Muscle of arm (tissue), 12 donors: ENCODE measurements around the gene PTCH1. TPM values are rescaled to one million over a fixed set of nuclear protein-coding genes. Genes with fewer than 3 reads are reported as not detected.

Experiments
- DNase-seq: peaks from one replicate; pipeline ENCODE4 v3.0.0-alpha.2; 2013
- polyA plus RNA-seq, 12 donors: library from polyadenylated mRNA; unstranded; fragments of 120-200 nt; gene quantifications; one replicate each; pipeline ENCODE4 v1.2.1, GENCODE V29; 2013; ENCODE audit not compliant: insufficient read length in 12 of 12

The PTCH1 gene
- polyA plus RNA-seq, 12 donors, result 5.2 to 141 (median 8.8) TPM; not detected in 1

DNA sequence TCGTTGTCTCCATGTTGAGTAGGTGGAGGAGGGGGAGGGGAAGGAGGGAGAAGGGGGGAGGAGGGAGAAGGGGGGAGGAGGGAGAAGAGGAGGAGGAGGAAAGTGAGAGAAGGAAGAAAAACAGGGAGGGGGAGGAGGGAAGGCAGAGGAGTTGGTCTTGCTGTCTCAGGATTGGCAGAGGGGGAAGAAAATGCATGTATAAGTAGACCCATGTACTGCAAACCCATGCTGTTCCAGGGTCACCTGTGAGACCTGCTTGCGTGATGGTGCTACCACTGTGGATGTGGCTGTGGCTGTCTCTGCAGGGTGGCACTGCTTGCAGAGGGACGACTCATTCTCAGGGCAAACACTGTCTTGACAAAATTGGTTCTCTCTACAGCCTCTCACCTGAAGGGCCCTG is 76.3 kb downstream of the PTCH1 start:
- no peak for DNase-seq

DNA sequence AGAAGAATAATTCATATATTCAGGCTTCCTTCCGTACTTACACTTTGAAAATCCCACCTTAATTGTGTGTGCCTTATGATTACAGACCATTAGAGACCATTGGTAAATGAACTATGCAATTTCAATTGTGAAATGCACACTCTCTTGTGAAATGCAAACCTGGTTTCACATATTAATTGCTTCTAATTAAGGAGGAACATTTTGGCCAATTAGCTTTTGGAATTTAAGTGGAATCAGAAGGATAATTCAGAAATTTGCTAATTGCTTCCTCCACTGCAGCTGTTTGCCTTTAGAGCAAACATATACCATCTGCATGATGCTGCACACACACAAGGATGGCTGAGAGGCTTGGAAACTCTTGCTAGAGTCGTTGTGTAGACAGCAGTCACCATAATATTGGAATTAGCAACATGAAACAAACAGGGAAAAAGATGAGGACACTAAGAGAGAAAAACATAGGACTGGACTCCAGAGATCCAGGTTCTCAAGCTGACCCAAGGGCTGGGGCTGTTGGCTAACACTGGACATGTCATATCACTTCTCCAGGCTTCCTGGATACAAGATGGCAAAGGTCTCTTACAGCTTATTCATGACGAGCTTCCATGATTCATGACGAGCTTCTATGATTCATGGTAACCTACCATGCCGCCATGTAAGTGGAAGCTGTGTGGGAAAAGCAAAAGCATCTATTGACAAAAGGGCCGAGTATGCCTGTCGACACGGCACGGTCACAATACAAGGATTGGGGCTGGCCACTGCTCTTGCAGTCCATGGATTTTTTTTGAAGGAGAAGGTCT is 78.0 kb downstream of the PTCH1 start:
- DNase-seq, result no peak

DNA sequence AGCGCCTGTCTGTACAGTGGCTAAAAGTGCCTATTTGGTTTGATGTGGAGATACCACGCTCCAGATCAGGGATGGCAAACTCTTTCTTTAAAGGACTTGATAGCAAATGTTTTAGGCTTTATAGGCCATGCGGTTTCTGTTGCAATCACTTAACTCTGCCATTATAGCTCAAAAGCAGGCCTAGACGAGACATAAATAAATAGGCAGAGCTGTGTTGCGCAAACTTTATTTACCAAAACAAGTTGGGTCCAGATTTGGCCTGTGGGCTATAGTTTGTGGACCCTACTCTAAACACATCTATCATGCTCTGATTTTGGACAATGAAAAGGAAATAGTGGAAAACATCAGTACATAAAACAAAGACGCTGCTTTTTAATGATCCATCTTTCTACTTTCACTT is 79.2 kb downstream of the PTCH1 start:
- DNase-seq, result no peak

DNA sequence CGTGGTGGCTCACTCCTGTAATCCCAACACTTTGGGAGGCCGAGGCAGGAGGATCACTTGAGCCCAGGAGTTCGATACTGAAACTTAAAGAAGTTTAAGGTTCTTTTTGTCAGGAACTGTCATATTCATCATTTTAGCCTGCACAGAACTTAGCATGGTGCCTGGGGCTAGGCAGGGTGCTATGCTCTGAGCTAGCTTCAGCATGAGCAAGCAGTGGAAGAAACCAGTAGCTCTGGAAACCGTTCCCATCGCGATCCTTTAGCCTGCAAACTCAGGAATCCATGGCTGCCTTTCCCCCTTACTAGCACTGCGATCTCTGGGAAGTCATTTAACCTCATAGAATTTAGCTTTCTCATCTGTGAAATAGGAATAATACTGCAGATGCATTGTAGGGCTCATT is 80.4 kb downstream of the PTCH1 start:
- DNase-seq, result no peak

DNA sequence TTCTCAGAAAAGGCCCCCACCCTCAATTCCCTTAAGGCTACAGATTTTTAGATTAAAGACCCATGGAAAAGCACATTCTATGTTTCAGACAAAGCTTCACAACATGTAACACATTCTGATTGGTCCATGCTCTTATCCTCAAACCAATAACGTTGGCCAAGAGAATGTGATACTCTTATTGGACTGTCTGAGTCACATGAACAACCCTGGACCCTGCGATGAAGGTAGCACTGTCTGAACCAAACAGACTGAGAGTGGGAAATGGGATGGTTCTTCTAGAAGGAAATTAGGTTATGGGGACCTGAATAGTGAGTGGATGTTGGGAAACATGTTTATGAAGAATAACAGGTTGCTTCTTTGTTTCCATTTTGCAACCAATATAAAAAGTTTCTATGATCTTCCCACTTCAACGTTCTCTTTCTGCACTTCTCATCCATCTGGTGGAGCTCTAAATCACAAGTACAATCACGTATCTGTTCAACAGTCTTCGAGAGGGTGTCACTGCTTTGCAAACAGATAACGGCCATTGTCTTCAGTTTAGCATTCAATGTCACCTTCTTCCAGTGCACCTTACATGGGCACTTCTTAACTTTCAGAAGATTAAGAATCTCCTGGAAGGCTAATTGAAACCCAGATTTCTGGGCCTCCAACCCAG is 81.6 kb downstream of the PTCH1 start:
- DNase-seq, result no peak

DNA sequence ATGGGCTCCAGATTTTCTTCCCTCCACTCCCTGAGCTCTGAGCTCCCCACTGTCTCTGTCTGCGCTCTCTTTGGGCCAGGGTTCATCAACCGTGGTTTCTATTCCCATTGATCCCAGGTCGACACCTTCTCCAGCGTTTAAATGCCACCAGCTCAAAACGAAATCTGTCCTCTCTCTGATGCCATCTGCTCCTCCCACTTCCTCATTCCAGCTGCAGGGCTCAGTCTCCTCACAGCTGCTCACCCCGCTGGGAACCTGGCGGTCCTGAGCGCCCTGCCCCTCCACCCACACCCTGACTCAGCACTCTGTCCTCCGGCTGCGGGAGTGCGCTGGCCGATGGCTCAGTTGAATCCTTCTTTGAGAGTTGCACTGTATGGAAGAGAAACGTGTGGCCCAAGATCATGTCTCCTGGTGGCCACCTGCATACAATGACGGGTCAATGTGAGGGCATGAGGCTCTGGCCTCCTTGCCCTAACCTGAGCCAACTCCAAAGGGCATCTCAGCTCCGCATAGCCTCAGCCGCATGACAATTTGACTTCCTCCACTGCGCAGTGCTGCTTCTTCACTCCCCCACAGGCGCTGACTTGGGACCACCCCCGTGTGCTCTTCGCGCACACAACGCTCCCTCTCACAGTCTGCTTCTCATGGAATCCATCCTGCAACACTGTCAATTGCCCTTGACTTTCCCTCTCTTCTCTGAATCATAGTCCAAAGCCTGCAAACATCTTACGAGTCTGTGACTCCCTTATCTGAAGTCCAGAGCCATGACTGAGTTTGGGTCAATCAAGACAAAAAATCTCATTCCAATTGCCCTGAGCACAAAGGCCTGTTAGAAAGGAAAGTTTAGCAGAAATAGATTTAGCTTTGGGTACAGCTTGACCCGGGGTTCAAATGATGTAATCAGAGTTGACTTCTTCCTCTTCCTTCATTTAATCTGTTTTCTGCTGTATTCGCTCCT is 82.4 kb downstream of the PTCH1 start:
- no peak for DNase-seq

DNA sequence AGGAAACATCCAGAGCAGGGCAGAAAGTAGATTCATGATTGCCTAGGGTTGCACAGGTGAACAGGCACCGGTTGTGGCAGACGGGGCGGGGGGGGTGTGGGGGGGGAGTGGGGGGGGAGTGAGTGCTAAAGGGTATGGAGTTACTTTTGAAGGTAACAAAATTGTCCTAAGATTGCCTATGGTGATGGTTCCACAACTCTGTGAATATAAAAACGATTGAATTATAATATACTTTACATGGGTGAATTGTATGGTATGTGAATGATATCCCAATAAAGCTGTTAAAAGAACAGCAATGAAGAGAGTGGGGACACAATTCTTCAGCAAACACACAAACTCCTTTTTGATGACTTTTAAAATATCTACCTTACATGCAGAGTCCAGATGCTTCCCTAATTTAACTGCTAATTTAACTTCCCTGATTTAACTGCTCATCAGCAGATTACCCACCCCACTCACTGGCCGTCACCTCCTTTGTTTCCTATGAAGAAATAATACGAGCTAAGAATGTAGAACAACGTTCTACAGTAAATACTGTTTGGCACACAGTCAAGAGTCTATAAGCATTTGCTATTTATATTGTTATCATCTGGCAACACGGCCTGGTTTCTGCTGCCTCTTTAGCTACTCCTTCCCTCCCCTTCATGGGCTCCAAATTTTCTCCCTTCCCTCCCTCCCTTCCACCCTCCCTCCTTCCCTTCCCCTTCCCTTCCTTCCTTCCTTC is 83.5 kb downstream of the PTCH1 start:
- no peak for DNase-seq

DNA sequence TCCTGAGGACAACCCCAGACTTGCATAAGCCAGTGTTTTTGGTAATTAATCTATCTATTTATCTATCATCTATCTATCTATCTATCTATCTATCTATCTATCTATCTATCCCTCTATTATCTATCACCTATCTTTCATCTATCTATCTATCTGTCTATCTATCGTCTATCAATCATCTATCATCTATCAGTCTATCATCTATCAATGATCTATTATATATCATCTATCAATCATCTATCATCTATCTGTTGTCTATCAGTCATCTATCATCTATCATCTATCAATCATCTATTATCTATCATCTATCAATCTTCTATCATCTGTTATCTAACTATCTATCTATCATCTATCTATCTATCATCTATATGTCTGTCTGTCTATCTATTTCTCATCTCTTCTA is 85.5 kb downstream of the PTCH1 start:
- no peak for DNase-seq

DNA sequence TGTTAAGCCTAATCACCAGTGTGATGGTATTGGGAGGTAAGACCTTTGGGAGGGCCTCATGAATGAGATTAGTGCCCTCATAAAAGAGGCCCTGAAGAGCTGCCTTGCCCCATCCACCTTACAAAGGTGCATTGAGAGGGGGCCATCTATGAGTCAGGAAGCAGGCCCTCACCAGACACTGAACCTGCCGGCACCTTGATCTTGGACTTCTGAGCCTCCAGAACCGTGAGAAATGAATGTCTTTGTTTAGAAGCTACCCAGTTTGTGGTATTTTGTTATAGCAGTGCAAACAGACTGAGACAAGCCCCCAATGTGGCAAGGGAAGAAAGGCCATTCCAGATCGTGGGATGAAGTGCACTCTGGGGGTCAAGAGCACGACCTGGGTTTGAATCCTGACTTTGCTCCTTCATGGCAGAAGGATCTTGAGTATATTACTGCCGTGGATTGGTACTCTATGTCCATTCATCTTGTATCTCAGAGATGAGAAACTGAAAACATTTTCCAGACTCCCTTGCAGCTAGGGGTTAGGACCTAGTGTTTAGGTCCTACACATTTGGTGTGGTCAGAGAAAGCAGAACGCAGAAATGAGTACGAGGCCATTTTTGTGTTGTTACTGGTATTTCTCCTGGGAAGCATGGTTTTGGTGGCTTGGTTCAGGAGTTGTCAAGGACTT is 86.7 kb downstream of the PTCH1 start:
- DNase-seq, result no peak

DNA sequence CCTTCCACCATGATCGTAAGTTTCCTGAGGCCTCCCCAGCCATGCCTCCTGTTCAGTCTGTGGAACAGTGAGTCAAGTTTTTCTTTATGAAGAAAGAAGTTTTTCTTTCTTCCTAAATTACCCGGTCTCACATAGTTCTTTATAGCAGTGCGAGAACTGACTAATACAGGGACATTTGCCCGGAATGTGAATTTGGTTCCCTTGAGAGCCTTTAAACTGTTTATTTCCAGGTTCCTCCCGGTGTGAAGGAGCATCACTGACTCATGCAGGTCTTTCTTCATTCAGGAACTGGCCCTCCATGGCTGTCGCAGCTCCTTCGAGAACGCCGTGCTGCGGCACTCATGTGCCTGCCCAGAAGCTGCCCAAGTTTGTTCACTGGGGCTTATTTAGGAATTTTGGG is 87.7 kb downstream of the PTCH1 start:
- DNase-seq, result no peak

DNA sequence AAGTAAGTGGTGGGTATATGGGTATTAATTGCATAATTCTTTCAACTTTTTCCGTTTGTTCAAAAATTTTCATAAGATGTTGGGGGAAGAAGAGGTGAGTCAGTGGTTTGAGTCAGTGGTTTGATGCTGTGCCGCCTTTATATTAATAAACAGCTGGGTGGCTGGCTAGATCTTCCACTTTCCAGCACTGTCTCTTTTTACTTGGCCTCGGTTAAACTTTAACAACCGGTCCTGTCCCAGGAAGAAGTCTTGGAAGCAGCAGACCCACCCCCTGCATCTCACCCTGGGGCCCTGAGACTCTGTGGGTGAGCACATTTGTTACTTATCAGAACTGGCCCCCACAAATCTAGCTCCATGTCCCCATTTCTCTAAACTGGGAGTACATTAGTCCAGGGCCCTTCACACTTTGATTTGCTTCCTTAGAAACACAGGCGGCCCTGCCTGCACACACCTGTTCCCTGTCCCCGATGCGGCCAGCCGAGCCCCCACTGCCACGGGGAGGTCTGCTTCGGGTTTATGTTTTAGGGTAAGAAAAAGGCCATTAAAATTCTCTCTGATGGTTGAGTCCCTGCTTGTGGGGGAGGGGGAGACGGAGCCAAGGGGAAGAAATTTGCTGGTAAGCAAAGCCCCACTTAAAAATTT is 90.7 kb downstream of the PTCH1 start:
- DNase-seq, result no peak

DNA sequence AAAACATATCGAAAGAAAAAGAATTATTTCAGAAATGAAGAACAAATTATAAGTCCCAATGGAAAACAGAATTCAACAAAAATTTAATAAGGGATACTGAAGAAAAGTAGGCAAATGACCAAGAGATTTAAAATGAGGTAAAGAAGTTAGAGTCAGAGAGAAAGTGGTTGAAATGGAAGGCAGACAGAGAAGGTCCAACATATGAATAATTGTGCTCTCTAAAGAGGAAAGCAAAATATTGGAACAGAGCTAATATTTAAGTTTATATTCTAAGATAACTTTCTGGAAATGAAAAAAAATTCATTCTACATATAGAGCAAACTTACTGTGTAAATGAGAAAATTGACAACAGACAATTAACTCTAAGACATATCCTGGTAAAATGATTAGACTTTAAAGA is 94.1 kb downstream of the PTCH1 start:
- DNase-seq, result no peak

DNA sequence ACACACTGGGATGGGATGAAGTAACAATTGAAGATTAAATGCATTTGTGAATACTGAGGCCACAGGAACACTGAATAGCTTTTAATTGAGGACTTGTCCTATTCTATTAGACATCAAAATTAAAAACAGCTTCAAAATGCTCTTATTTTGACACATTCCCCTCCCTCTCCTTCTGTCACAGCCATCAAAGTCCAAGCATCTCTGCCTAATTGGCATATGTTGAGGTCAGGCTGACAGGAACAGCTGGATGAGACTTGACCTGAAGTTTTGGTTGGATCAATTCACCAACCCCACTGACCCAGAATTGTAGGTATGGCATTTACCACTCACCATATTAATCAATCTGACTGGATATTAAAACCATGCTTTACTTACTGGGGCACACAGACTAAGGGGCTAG is 96.3 kb downstream of the PTCH1 start:
- no peak for DNase-seq

DNA sequence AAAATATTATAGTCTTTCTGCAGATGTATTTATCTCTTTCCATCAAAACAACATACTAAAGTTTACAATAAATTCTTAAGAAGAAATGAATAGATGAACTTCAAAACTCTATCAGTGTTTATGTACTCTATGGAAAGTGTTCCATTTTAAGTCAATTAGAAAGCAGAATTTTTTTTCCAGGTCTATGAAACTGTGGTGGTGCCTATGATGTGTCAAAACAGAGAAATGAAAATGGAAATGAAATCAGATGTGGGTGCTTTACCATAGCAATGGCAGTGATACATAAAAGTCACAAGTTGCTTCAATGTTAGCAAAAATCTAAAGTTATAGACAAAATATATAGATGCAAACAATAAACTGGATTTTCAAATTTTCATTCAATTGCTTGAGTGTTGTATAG is 97.3 kb downstream of the PTCH1 start:
- DNase-seq, result no peak

DNA sequence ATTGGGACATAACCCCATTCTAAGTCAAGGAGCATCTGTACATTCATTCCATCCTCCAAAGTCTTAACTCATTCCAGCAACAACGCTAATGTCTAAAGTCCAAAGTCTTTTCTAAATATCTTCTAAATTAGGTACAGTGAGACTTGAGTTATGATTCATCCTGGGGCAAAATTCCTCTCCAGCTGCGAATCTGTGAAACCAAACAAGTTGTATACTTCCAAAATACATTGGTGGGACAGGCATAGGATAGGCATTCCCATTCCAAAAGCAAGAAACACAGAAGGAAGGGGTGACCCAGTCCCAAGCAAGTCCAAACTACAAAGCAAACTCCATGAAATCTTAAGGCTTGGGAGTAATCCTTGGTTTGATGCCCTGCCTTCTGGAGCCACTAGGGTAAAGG is 101.6 kb downstream of the PTCH1 start:
- DNase-seq, result no peak

DNA sequence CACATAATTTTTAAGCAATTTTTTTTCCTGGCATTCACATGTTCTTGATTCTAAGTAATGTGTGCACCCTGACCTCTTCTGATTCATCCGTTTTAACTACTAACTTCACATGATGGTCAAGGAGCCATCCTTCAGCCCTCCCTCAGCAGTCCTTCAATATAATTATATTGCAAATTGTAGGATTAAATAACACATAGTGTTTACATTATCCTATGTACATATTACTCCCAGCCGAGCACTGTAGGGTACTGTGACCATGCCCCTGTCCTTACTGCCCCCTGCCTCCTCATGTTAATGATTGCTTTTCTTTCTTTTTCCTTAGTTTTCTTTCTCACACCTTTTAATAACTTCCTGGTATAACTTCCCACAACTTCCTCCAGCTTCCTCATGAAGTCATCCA is 103.0 kb downstream of the PTCH1 start:
- DNase-seq, result no peak

DNA sequence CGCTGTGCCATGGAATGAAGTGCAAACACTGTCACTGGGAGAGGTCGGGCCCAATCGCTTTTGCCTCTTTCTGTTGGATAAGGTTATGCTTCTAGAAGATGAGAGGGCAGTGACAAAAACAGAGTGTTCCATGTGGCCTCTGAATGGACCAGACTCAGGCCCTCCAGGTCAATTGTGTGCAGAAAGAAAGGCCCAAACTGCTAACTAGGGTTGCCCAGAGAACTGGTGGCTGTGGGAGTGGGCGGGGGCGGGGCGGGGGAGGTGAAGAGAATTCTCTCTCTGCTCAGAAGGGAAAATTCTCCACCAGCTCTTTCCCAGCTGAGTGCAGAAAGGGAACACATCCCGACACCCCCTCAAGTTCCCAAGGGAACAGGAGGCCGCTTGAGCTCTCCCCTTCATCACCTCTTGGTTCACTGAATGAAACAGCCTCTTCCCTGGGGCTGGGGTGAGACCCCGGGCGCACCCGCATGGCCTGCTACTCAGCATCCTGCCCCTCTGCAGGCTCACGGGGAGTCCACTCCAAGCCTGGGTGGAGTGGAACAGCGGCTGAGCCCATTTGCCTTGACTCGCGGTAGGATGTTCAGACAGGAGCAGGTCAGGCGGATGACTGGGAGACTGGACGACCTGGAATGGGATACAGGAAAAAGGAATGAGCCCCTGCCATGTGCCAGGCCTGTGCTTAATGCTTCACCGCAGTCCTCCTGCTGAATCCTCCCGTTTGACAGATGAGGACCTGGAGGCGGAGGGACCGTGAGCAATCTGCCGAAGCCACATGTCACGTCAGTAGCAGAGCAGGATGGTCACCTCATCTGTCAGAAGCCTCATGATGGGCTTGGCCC is 105.5 kb downstream of the PTCH1 start:
- no peak for DNase-seq

DNA sequence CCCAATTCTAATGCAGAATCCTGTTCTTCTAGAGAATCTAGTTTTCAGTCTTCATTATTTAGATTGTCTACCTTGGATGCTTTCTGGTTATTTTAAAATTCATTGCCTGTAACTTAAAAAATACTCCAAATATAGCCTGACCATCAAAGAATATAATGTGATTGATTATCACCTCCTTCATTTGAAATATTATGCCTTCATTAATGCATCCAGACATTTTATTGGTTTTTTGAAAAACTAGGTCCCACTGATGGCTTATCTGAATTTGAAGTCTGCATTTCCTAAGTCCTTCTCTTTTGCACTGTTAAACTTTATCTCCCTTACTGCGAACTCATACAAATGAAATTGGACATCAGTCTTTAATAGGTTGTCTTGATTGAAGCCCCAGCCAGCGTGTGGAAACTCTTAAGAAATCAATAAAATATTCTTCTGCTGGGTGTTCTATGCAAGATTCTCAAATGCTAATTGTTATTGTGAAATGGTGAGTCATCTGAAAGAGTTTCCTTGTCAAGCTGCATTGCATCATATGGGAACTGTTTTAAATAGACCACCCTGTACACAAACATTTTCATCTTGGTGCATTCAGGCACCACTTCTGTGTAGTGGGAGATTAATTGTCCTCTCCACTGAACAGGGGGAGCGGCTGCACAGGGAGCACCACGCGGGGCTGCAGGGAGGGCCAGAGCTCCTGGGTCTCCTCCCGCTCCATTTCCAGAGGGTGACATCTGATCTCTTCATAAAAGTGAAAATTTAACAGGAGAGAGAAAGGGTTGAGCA is 106.9 kb downstream of the PTCH1 start:
- DNase-seq, result no peak

DNA sequence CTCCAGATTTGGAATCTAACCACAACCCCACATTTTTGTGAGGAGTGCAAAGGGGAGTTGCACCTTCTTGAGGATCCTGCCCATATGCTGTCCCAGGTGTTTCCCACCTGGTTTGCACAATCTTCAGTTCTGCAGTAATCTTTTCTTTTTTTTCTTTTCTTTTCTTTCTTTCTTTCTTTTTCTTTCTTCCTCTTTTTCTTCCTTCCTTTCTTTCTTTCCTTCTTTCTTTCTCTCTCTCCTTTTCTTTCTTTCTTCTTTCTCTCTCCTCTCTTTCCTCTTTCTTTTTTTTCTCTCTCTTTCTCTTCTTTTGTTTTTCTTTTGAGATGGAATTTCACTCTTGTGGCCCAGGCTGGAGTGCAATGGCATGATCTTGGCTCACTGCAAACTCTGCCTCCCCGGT is 109.2 kb downstream of the PTCH1 start:
- no peak for DNase-seq
